Daoy (cell line): ENCODE results near the gene ACCS. TPM values are rescaled to one million over a fixed set of nuclear protein-coding genes. Genes with fewer than 3 reads are reported as not detected.

ENCODE experiments used
- DNase-seq: peaks from one replicate; pipeline ENCODE4 v3.0.0-alpha.2; 2015; ENCODE audit warnings: low read depth
- total RNA-seq: library from RNA; depleted of rRNA; stranded (reverse); fragments of >200 nt; shearing (Covaris generic); gene quantifications from 2 replicates; pipeline ENCODE4 v1.2.3, GENCODE V29; 2014; rRNA removed

ACCS gene
- total RNA-seq, 1 experiment from 2014 or later: 0.51 TPM

DNA sequence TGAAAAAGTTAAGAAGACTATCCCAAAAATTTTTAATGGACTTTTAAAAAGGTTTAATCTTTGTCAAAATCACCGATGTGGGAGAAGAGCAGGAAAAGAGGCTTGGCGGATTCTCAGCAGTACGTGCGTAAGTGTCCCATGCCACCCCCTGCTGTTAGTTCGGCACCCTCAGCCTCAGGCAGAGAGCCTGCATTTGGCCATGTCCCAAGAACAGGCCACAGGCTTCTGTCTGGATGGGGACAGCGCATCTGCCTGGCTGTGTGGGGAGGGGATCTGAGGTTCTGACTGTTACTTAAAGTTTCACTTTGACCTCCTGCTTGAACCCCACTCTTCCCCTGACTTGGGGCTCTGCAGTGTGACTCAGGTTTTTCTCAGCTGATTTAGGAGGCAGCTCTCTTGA, 64.7 kb downstream of the ACCS start:
- no peak for DNase-seq

DNA sequence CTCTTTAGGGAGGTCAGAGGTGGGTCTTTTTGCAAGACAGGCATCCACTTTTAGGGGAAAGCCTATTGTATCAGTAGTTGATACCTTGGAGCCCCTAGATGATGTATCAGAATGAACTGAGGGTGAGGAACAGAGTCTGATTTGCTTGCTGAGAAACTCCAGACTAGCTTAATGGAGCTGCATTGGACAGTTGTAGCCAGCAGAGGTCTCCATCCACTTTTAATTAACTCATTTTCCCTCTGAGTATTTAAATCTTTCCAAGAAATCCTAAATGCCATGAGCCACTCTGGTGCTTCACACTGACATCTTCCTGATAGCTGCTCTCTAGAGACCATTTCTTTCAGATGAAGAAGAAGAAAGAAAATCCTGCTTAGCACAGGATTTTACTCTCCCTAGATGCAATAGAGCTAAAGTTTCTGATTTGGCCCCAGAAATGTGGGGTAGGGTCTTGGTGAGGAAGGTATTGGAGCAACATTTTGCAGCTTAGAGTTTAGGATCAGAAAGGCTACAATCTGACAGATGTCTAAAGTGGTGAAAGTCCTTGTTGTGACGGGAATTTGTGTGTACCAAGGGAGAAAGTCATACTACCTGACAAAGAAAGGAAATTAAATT, 67.4 kb downstream of the ACCS start:
- DNase-seq: peak; percentile 19

Other genes with a start within 250 kb of the ACCS start
- gene ALKBH3, start 185.4 kb upstream of the ACCS start, total RNA-seq: 26.7 and 48.0 TPM in 2 replicates
- 0.80 and 1.1 TPM in 2 replicates for gene C11orf96, start 123.6 kb upstream of the ACCS start, total RNA-seq
- gene ACCSL, start 18.3 kb upstream of the ACCS start, total RNA-seq: not detected in 2 replicates
- 76.7 and 87.0 TPM in 2 replicates for gene EXT2, start 29.4 kb downstream of the ACCS start, total RNA-seq
- 0.39 and 1.5 TPM in 2 replicates for gene ALX4, start 243.9 kb downstream of the ACCS start, total RNA-seq